Measurements from ENCODE around the gene WNT9A.

GRCh38 chr1:227905573-227906487 lies 41.9 kb downstream of the WNT9A start:
- TF ChIP-seq CTCF (IDR thresholded peaks at IDR 0.05), result no peak
- no peak for TF ChIP-seq POLR2A (IDR thresholded peaks at IDR 0.05)

All from lower leg skin (tissue), 3 donors.